A549 (cell line): ENCODE data around the gene PHB1. TPM values are rescaled to one million over a fixed set of nuclear protein-coding genes. Genes with fewer than 3 reads are reported as not detected.

ENCODE experiments used
- ATAC-seq, 2 experiments: fragments of 200-7000 bp in 1 of 2; fragments of >200 bp in 1 of 2; cut with Nextera tagmentation in 1 of 2; cut with Tn5 transposase in 1 of 2; 3 replicates each; pipeline versions ENCODE4 v1.8.0 to v1.9.1; 2018 to 2020; ENCODE audit warnings: mild to moderate bottlenecking in 1 of 2, moderate library complexity in 1 of 2
- CTCF ChIA-PET: fragments of 300-600 bp; sonication (Branson Sonifier 250); formaldehyde crosslinking; extraction: SDS; loops from one replicate; lab custom pipeline; 2021; ENCODE audit warnings: antibody characterized with exemption, inconsistent platforms; lab: Yijun Ruan, JAX
- POLR2A ChIA-PET: fragments of 350-600 bp; formaldehyde crosslinking; extraction: SDS; loops from one replicate; lab custom pipeline; 2021; ENCODE audit warnings: antibody characterized with exemption, inconsistent platforms; lab: Yijun Ruan, JAX
- DNase-seq, 2 experiments: peaks; one replicate each; pipeline versions ENCODE4 v3.0.0 to v3.0.0-alpha.2; 2011 to 2016; ENCODE audit warnings: low read depth in 1 of 2, low spot score in 1 of 2
- FAIRE-seq: peaks from 2 replicates; lab custom pipeline; 2011; peaks lifted over from hg19 to GRCh38; lab: Jason Lieb, UNC
- H3K27ac ChIP-seq, 2 experiments: fragments of >200 bp; sonication (Bioruptor Twin); formaldehyde crosslinking; 3 replicates each; pipeline ENCODE4 v1.5.1; 2016 to 2017
- H3K4me1 ChIP-seq: fragments of >200 bp; sonication (Bioruptor Twin); formaldehyde crosslinking; 3 replicates; pipeline ENCODE4 v1.6.1; 2016
- H3K4me2 ChIP-seq: fragments of >200 bp; sonication (Bioruptor Twin); formaldehyde crosslinking; 3 replicates; pipeline ENCODE4 v1.6.1; 2016
- H3K4me3 ChIP-seq: fragments of >200 bp; sonication (Bioruptor Twin); formaldehyde crosslinking; 3 replicates; pipeline ENCODE4 v1.5.1; 2016
- H3K9me3 ChIP-seq: fragments of >200 bp; sonication (Bioruptor Twin); formaldehyde crosslinking; 3 replicates; pipeline ENCODE4 v1.6.1; 2016
- CBX8 ChIP-seq: fragments of 200-600 bp; sonication (generic); IDR thresholded peaks from 2 replicates; pipeline ENCODE4 v1.6.1; 2016
- CHD4 ChIP-seq: fragments of 200-600 bp; sonication (generic); IDR thresholded peaks from 2 replicates; pipeline ENCODE4 v1.6.1; 2016; ENCODE audit warnings: antibody characterized with exemption, mild to moderate bottlenecking, borderline replicate concordance
- EHF ChIP-seq: fragments of 250-450 bp; sonication (Bioruptor Pico); IDR thresholded peaks from 2 replicates; pipeline ENCODE4 v1.5.0; 2020; ENCODE audit warnings: mild to moderate bottlenecking
- EP300 ChIP-seq, 2 experiments: fragments of >200 bp; sonication (Bioruptor Twin); formaldehyde crosslinking; IDR thresholded peaks; 2 replicates in 1 of 2; 3 replicates in 1 of 2; pipeline ENCODE4 v1.6.1; 2016 to 2017
- FOXS1 ChIP-seq: fragments of 250-450 bp; sonication (Bioruptor Pico); IDR thresholded peaks from 2 replicates; pipeline ENCODE4 v1.5.0; 2020; ENCODE audit warnings: mild to moderate bottlenecking, moderate library complexity
- HEYL ChIP-seq: fragments of 250-450 bp; sonication (Bioruptor Pico); IDR thresholded peaks from 2 replicates; pipeline ENCODE4 v1.8.0; 2021; ENCODE audit warnings: mild to moderate bottlenecking, moderate library complexity
- HOXB13 ChIP-seq: fragments of 250-450 bp; sonication (Bioruptor Pico); IDR thresholded peaks from 2 replicates; pipeline ENCODE4 v1.5.0; 2020; ENCODE audit warnings: low read depth, mild to moderate bottlenecking, moderate library complexity
- JUN ChIP-seq, 2 experiments: fragments of >200 bp; sonication (Bioruptor Twin); formaldehyde crosslinking; IDR thresholded peaks; 2 replicates in 1 of 2; 3 replicates in 1 of 2; pipeline ENCODE4 v1.6.1; 2016 to 2017
- MAZ ChIP-seq: fragments of 150-350 bp; IDR thresholded peaks from 2 replicates; pipeline ENCODE4 v1.6.1; 2014; ENCODE audit warnings: antibody characterized with exemption, low read depth, low read length, borderline replicate concordance
- MYC ChIP-seq: IDR thresholded peaks from 2 replicates; pipeline ENCODE4 v1.6.1; 2012; ENCODE audit warnings: mild to moderate bottlenecking, inconsistent platforms, low read length, improper control_type of control experiment, borderline replicate concordance
- POLR2A ChIP-seq: IDR thresholded peaks from 2 replicates; pipeline ENCODE4 v1.6.1; 2012; ENCODE audit warnings: mild to moderate bottlenecking, low read length
- POLR2AphosphoS2 ChIP-seq: conservative IDR thresholded peaks from 2 replicates; pipeline ENCODE4 v1.6.1; 2012; ENCODE audit warnings: low read length, improper control_type of control experiment, inconsistent platforms
- RAD21 ChIP-seq, 2 experiments: fragments of >200 bp in 1 of 2; sonication (Bioruptor Twin) in 1 of 2; formaldehyde crosslinking in 1 of 2; IDR thresholded peaks in 1 of 2; conservative IDR thresholded peaks in 1 of 2; 2 replicates in 1 of 2; 3 replicates in 1 of 2; pipeline ENCODE4 v1.6.1; 2012 to 2018; ENCODE audit warnings: inconsistent platforms in 1 of 2
- SREBF2 ChIP-seq: fragments of 450-650 bp; IDR thresholded peaks from 2 replicates; pipeline ENCODE4 v1.6.1; 2014; ENCODE audit warnings: mild to moderate bottlenecking, moderate library complexity
- TFCP2L1 ChIP-seq: fragments of 250-450 bp; sonication (Bioruptor Pico); IDR thresholded peaks from 2 replicates; pipeline ENCODE4 v1.5.0; 2021; ENCODE audit warnings: mild to moderate bottlenecking
- ZC3H11A ChIP-seq: fragments of 450-650 bp; IDR thresholded peaks from 2 replicates; pipeline ENCODE4 v1.6.1; 2014; ENCODE audit warnings: antibody characterized with exemption, mild to moderate bottlenecking
- ZFP36 ChIP-seq: fragments of 450-650 bp; IDR thresholded peaks from 2 replicates; pipeline ENCODE4 v1.6.1; 2014; ENCODE audit warnings: borderline replicate concordance; ENCODE audit not compliant: partially characterized antibody
- ZSCAN20 ChIP-seq: fragments of 250-450 bp; sonication (Bioruptor Pico); IDR thresholded peaks from 2 replicates; pipeline ENCODE4 v1.8.0; 2022; ENCODE audit warnings: mild to moderate bottlenecking, moderate library complexity
- WGBS: methylation state at CpG from one replicate; pipeline ENCODE4 v1.1.6; 2017; ENCODE audit errors: missing lambda C conversion rate; 5-methylcytosine and 5-hydroxymethylcytosine counted together
- polyA plus RNA-seq, 4 experiments: library from polyadenylated mRNA; depleted of rRNA in 3 of 4; stranded (reverse); fragments of >200 nt; fragmentation: RNase III in 1 of 4; extraction: RNeasy Plus Mini Kit Qiagen cat#74134 plus additional on column Dnase treatment in 1 of 4; gene quantifications; 2 replicates in 3 of 4; 3 replicates in 1 of 4; pipeline ENCODE4 v1.2.3, GENCODE V29; 2011 to 2017
- TF ChIP-seq, protein P1 (sequence below): fragments of >200 bp; sonication (Bioruptor Twin); formaldehyde crosslinking; IDR thresholded peaks from 2 replicates; pipeline ENCODE4 v1.6.1; 2016
- TF ChIP-seq, protein P2 (sequence below): fragments of 200-600 bp; sonication (generic); IDR thresholded peaks from 2 replicates; pipeline ENCODE4 v1.6.1; 2016; ENCODE audit warnings: antibody characterized with exemption, mild to moderate bottlenecking, moderate library complexity
- TF ChIP-seq, protein P3 (sequence below): fragments of 150-350 bp; IDR thresholded peaks from 2 replicates; pipeline ENCODE4 v1.6.1; 2014; ENCODE audit warnings: low read depth, mild to moderate bottlenecking, low read length

The PHB1 gene
- polyA plus RNA-seq, 2 of the 4 experiments (the other 2 are of a cell fraction): 432 to 480 TPM

DNA sequence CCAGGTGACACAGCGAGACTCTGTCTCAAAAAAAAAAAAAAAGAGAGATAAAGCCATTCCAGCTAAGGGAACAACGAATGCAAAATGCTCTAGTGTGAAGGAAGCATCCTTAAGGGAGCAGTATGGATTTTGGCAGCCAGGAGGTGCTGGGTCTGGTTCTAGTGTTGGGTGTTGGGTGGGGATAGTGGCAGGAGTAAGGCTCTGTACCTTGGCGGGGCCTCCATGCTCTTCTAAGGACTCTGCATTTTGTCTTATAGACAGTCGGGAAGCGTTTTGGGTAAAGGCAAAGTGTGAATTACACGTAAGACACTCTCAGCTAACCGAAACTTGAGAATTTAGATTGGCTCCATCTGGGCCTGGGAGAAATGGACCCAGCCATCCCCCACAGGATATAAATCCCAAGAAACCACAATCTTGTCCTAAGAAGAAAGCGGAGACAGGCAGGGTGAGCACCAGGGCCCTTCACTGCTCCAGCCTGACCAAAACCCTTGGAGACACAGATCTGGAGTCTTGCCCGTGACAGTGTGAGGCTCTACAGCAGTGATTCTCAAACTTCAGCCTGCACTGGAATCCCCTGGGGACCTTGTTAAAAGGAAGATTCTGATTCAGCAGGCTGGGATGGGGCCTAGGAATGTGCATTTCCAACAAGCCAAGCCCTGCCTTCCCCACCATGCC, 33.1 kb upstream of the PHB1 start:
- no peak overlapping the region for H3K4me2 ChIP-seq
- ChIA-PET POLR2A (no interaction called here), CTCF (interaction anchor here (0.6 to 7.0 kb wide), 6 partner anchors 14 to 120 kb away, joined by 3 to 45 read pairs (median 5); no protein-coding TSS in a partner anchor)
- H3K27ac ChIP-seq: no peak overlapping the region
- H3K4me3 ChIP-seq: no peak overlapping the region
- TF ChIP-seq CHD4 (no peak), JUN (IDR thresholded peaks at IDR 0.05) (no peak), POLR2AphosphoS2 (no peak), MYC (no peak)
- TF ChIP-seq, protein P1, sequence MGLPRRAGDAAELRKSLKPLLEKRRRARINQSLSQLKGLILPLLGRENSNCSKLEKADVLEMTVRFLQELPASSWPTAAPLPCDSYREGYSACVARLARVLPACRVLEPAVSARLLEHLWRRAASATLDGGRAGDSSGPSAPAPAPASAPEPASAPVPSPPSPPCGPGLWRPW: no peak
- no peaks in the 10 kb centered on the region for H3K9me3 ChIP-seq
- DNase-seq (no peak), ATAC-seq (no peak), FAIRE-seq (no peak)
- H3K4me1 ChIP-seq: no peaks in the 10 kb centered on the region; the same call in 2 of the 3 replicates
- WGBS: 68% methylated on average over 9 of the region's 9 CpGs

DNA sequence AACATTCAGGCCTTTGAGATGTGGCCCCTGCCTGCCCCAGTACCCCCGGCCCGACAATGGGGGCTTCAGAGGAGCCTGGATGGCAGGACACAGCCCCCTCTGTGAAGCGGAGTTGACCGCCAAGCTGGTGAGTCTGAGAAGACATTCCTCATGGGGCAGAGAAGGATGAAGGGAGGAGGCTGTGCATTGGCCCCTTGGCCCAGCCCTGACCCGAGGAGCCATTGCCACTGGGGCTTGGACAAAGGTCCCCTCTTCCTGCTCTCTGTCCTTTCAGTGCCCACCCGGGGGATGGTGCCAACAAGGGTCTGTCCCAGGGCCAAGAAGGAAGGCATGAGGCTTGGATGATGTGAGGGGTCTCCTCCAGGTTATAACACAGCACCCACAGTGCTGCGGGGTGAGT, 30.9 kb upstream of the PHB1 start:
- POLR2A ChIA-PET: no interaction called here
- H3K4me2 ChIP-seq: no peak overlapping the region
- 41% methylated on average over 7 of the region's 7 CpGs for WGBS
- no peak for ATAC-seq
- H3K27ac ChIP-seq: no peak overlapping the region
- no peaks in the 10 kb centered on the region for H3K4me1 ChIP-seq
- no peaks in the 10 kb centered on the region for H3K9me3 ChIP-seq
- TF ChIP-seq, protein P2, sequence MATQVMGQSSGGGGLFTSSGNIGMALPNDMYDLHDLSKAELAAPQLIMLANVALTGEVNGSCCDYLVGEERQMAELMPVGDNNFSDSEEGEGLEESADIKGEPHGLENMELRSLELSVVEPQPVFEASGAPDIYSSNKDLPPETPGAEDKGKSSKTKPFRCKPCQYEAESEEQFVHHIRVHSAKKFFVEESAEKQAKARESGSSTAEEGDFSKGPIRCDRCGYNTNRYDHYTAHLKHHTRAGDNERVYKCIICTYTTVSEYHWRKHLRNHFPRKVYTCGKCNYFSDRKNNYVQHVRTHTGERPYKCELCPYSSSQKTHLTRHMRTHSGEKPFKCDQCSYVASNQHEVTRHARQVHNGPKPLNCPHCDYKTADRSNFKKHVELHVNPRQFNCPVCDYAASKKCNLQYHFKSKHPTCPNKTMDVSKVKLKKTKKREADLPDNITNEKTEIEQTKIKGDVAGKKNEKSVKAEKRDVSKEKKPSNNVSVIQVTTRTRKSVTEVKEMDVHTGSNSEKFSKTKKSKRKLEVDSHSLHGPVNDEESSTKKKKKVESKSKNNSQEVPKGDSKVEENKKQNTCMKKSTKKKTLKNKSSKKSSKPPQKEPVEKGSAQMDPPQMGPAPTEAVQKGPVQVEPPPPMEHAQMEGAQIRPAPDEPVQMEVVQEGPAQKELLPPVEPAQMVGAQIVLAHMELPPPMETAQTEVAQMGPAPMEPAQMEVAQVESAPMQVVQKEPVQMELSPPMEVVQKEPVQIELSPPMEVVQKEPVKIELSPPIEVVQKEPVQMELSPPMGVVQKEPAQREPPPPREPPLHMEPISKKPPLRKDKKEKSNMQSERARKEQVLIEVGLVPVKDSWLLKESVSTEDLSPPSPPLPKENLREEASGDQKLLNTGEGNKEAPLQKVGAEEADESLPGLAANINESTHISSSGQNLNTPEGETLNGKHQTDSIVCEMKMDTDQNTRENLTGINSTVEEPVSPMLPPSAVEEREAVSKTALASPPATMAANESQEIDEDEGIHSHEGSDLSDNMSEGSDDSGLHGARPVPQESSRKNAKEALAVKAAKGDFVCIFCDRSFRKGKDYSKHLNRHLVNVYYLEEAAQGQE: no peak
- TF ChIP-seq POLR2A (no peak), ZC3H11A (no peak), ZFP36 (no peak), CBX8 (no peak), EHF (no peak), EP300 (IDR thresholded peaks at IDR 0.05) (no peak), HEYL (no peak), MAZ (no peak), TFCP2L1 (no peak), FOXS1 (CRISPR knock-in tag) (no peak), SREBF2 (no peak), RAD21 (conservative IDR thresholded peaks at IDR 0.05 in 1 of 2, IDR thresholded peaks at IDR 0.05 in 1 of 2) (no peak), HOXB13 (CRISPR knock-in tag) (no peak), ZSCAN20 (CRISPR knock-in tag) (no peak)
- TF ChIP-seq, protein P3, sequence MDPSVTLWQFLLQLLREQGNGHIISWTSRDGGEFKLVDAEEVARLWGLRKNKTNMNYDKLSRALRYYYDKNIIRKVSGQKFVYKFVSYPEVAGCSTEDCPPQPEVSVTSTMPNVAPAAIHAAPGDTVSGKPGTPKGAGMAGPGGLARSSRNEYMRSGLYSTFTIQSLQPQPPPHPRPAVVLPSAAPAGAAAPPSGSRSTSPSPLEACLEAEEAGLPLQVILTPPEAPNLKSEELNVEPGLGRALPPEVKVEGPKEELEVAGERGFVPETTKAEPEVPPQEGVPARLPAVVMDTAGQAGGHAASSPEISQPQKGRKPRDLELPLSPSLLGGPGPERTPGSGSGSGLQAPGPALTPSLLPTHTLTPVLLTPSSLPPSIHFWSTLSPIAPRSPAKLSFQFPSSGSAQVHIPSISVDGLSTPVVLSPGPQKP: no peak
- no peak for FAIRE-seq
- no peak overlapping the region for H3K4me3 ChIP-seq
- DNase-seq: no peak
- CTCF ChIA-PET: interaction anchor here (0.9 to 7.0 kb wide), 7 partner anchors 11 to 111 kb away, joined by 3 to 45 read pairs (median 7); partner anchors contain the start of gene NGFR
